GM21529 (cell line): ENCODE data around the gene PHOX2A.
"Not testable (repeated sequence)": the region's sequence is repeated elsewhere in the genome, so short reads cannot be mapped to it uniquely, and the experiment has no call there.

Experiments
- ATAC-seq: cut with Tn5 transposase; IDR thresholded peaks from one replicate; pipeline ENCODE4 v1.9.1; 2021; ENCODE audit not compliant: unreplicated experiment

PHOX2A gene

GRCh38 chr11:72223615-72224563, 20.1 kb downstream of the PHOX2A start:
- ATAC-seq = peak; percentile 55

GRCh38 chr11:72222907-72223614, 20.9 kb downstream of the PHOX2A start:
- ATAC-seq = peak; percentile 65

- ATAC-seq = no peak
Measured at GRCh38 chr11:72222106-72222891, 21.7 kb downstream of the PHOX2A start.

GRCh38 chr11:72221386-72222075, 22.4 kb downstream of the PHOX2A start:
- no peak for ATAC-seq

- ATAC-seq = no peak
Measured at GRCh38 chr11:72220696-72221363, 23.1 kb downstream of the PHOX2A start.

GRCh38 chr11:72218251-72218745, 25.7 kb downstream of the PHOX2A start:
- ATAC-seq = no peak

- no peak for ATAC-seq
Measured at GRCh38 chr11:72217841-72218240, 26.1 kb downstream of the PHOX2A start.

GRCh38 chr11:72216638-72217037, 27.3 kb downstream of the PHOX2A start, which contains the start of gene FOLR2:
Gene FOLR2, plus strand, starts transcription at chr11:72216794. Its CDS starts 1,791 bp downstream, at chr11:72218585.
- no peak for ATAC-seq

- no peak for ATAC-seq
Measured at GRCh38 chr11:72209101-72209500, 34.9 kb downstream of the PHOX2A start.

- ATAC-seq = no peak
Measured at GRCh38 chr11:72208281-72208680, 35.7 kb downstream of the PHOX2A start.

- ATAC-seq = not testable (repeated sequence)
Measured at GRCh38 chr11:72206794-72207193, 37.2 kb downstream of the PHOX2A start.

GRCh38 chr11:72204886-72205285, 39.1 kb downstream of the PHOX2A start:
- ATAC-seq = no peak

GRCh38 chr11:72203163-72203562, 40.8 kb downstream of the PHOX2A start:
- ATAC-seq = no peak

GRCh38 chr11:72202571-72202970, 41.4 kb downstream of the PHOX2A start:
- ATAC-seq = no peak

GRCh38 chr11:72201445-72201844, 42.5 kb downstream of the PHOX2A start:
- ATAC-seq = not testable (repeated sequence)

GRCh38 chr11:72195518-72196270, 48.3 kb downstream of the PHOX2A start:
- no peak for ATAC-seq

GRCh38 chr11:72191961-72192381, 52.0 kb downstream of the PHOX2A start, which contains the start of gene FOLR1:
Gene FOLR1, plus strand, starts transcription at chr11:72192140. Its CDS starts 34 bp downstream, at chr11:72192174.
- no peak for ATAC-seq

- no peak for ATAC-seq
Measured at GRCh38 chr11:72190631-72191071, 53.3 kb downstream of the PHOX2A start.
